LNCAP (cell line): ENCODE results near the gene UQCRQ.

Experiments
- TF ChIP-seq, protein P1 (sequence below): fragments of 450-650 bp; IDR thresholded peaks from 2 replicates; pipeline ENCODE4 v1.5.1; 2017; ENCODE audit warnings: mild to moderate bottlenecking

UQCRQ gene

DNA sequence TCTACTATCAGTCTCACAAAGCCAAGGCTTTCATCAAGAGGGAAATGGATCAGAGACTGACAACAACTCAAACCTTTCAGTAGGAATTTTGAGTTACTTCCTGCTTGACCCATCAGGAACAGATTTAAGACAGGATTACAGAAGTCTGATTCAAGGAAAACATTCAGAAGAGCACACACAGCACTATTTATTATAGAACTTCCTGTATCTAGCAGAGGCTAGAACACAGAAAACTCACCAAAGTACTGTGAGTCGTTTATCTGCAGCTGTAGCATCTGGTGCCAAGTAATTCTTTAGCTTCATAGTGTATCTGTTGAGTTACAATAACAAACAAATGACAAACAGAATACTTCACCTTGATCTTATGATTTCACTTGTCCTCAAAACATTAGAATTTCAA lies 20.8 kb downstream of the UQCRQ start:
- TF ChIP-seq, protein P1, sequence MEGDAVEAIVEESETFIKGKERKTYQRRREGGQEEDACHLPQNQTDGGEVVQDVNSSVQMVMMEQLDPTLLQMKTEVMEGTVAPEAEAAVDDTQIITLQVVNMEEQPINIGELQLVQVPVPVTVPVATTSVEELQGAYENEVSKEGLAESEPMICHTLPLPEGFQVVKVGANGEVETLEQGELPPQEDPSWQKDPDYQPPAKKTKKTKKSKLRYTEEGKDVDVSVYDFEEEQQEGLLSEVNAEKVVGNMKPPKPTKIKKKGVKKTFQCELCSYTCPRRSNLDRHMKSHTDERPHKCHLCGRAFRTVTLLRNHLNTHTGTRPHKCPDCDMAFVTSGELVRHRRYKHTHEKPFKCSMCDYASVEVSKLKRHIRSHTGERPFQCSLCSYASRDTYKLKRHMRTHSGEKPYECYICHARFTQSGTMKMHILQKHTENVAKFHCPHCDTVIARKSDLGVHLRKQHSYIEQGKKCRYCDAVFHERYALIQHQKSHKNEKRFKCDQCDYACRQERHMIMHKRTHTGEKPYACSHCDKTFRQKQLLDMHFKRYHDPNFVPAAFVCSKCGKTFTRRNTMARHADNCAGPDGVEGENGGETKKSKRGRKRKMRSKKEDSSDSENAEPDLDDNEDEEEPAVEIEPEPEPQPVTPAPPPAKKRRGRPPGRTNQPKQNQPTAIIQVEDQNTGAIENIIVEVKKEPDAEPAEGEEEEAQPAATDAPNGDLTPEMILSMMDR: no peak

DNA sequence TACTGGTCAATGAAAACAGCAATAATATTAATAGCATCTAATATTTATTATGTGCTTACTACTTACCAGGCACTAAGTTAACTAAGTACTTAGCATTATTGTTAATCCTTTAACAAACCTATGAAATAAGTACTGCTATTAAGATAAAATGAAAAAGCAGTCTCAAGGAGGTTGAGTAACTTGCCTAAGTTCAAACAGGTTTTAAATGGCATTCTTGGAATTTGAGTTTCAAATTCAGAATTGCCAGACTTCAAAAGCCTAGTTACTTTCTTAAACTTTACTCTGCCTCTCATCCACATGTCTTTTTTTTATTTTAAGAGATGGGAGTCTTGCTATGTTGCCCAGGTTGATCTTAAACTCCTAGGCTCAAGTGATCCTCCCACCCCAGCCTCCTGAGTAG lies 23.1 kb downstream of the UQCRQ start:
- TF ChIP-seq, protein P1: no peak

DNA sequence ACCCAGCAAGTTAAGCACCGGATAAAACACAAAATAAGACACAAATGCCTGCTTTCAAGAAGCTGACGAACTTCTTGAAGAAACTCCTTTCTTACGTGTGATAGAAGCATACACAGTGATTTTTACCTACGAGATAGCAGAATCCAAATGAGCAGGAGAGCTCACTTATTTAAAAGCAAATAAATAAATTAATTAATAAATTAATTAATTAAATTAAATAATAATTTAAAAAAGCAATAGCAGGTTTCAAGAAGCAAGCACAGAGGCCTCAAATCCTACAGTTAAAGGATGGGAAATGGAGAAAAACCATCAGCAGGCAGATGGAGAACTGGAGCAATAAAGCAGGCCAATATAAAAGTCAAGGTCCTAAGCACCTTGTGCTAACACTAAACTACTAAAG lies 24.4 kb downstream of the UQCRQ start:
- TF ChIP-seq, protein P1: no peak

DNA sequence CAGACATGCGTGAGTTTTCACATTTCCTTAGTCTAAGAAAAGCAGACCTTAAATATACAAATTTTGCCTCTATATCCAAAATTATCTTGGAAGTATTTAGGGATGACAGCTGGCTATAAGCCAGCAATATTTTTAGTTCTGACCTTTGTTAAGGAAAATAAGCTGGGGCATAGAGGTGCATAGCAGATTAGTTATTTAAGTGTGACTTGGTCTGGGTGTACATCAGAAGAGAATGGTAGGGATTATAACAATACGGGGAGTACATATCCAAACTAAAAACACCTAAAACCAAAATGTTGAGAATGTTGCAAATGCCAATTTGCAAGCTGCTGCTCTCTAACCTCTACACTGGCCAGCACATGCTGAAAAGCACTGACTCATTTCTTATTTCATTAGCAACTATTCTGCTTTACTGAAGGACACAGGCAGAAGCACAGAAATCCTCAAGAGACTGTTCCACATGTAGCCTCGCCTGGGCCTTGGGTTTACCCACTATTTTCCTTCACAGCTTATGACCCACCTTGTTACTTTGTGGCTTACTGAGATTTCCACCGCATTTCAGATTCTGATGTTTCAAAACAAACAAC lies 29.4 kb downstream of the UQCRQ start:
- TF ChIP-seq, protein P1: no peak

DNA sequence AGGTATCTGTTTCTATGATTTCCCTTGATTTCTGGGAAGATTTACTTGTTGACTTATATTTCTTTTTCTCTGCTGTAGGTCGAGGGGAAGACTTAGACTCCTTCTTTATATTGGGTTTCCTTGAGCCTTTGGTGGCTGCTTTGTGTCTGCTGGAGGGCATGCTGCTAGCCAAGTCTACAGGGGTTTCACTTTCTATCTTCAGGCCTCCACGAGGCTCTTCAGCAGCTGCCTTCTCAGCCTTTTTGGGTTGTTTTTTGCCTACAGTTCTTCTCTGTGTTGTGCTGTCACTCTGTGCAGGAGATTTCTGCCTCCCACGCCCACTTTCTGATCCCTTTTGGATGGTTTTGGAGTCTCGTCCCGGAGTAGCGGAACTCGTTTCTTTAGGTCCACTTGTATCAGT lies 30.2 kb downstream of the UQCRQ start:
- TF ChIP-seq, protein P1: no peak

DNA sequence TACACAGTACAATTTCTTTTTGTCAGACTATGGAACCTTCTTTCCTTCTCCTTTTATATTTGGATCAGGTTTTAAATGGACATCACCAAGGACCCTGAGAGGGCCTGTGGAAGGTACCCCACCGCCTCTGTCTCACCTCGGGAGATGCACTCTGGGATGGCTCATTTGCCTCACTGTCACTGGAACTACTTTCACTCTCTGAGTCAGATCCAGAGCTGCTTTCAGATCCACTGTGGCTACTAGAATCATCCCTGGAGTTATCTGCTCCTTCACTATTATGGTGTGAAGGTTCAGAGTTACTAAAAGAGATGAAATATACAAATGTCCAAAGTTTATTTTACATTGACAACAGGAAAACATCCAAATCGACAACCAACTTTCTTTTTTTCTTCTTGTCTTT lies 31.7 kb downstream of the UQCRQ start:
- TF ChIP-seq, protein P1: no peak

DNA sequence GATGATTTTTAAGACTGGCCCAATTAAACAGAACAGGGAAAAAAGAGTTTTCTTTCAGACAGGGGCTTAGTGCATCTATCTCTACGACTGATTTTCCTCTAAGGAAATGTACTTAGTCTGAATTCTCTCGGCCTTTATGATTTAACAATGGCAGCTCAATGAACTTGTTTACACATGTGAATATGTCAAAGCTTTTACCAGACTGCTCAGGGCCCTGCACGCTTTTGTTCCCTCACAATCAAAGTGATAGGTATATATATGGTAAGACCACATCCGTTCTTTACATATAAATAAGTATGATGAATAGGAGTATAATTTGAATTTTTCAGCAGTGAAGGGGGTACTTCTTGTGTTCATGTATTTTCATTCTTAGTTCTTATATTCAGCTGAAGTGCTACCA lies 34.6 kb downstream of the UQCRQ start:
- TF ChIP-seq, protein P1: no peak

DNA sequence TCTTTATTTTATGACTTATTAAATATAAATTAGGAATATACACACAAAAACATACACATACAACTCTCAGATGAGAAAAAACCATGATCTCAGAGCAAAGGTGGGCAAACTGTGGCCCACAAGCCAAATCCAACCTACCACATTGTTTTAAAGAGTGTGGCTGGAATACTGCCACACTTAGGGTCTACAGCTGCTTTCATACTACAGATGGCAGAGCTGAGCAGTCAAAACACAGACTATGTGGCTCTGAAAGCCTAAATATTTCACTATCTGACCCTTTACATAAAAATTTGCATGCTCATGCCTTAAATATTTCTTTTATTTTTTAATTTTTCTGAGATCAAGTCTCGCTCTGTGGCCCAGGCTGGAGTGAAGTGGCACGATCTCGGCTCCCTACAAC lies 35.3 kb downstream of the UQCRQ start:
- TF ChIP-seq, protein P1: no peak
